SU-DHL-6 (cell line): ENCODE measurements around the gene HCFC1.

Experiments used
- EZH2phosphoT487 ChIP-seq: fragments of 200-600 bp; sonication (generic), shearing (Covaris generic); conservative IDR thresholded peaks from 2 replicates; pipeline ENCODE4 v1.6.1; 2018; ENCODE audit warnings: mild to moderate bottlenecking, antibody characterized with exemption, low read length, moderate library complexity, mixed read lengths
- TF ChIP-seq, protein P1 (sequence below): fragments of 200-600 bp; sonication (generic); IDR thresholded peaks from one replicate; pipeline ENCODE4 v1.5.1; 2017; ENCODE audit warnings: antibody characterized with exemption, mild to moderate bottlenecking, low read length, moderate library complexity; ENCODE audit not compliant: insufficient read depth, poor library complexity, severe bottlenecking

DNA sequence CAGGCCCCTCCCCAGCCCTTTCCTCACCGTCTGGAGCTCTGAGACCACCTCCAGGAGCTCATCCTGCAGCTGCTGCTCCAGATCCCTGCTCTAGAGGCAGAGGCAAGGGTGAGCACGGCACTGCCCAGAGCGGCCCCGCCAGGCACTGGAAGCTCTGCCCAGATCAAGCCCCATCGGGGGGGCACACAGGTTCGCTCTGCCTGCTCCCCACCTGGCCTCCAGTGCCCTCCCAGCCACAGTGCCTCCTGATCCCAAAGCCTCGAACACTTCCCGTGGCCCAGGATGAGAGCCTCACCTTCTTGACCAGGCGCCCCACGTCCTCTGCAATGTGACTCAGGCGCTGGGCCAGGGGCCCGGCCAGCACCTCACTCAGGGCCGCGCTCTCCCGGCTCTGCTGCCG lies 50.5 kb downstream of the HCFC1 start:
- TF ChIP-seq, protein P1, sequence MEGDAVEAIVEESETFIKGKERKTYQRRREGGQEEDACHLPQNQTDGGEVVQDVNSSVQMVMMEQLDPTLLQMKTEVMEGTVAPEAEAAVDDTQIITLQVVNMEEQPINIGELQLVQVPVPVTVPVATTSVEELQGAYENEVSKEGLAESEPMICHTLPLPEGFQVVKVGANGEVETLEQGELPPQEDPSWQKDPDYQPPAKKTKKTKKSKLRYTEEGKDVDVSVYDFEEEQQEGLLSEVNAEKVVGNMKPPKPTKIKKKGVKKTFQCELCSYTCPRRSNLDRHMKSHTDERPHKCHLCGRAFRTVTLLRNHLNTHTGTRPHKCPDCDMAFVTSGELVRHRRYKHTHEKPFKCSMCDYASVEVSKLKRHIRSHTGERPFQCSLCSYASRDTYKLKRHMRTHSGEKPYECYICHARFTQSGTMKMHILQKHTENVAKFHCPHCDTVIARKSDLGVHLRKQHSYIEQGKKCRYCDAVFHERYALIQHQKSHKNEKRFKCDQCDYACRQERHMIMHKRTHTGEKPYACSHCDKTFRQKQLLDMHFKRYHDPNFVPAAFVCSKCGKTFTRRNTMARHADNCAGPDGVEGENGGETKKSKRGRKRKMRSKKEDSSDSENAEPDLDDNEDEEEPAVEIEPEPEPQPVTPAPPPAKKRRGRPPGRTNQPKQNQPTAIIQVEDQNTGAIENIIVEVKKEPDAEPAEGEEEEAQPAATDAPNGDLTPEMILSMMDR = no peak
- no peak for TF ChIP-seq EZH2phosphoT487
